H9 (cell line): ENCODE measurements around the gene PRKAG1. TPM values are rescaled to one million over a fixed set of nuclear protein-coding genes. Genes with fewer than 3 reads are reported as not detected.

Experiments used
- DNase-seq: peaks from one replicate; pipeline ENCODE4 v3.0.0-alpha.2; 2017
- H2AFZ ChIP-seq: one replicate; pipeline ENCODE4 v1.6.1; 2013; ENCODE audit warnings: mild to moderate bottlenecking, low read length, control low read depth, moderate library complexity
- H2AK5ac ChIP-seq: 2 replicates; pipeline ENCODE4 v1.6.1; 2013; ENCODE audit warnings: low read length, control low read depth, mixed read lengths; ENCODE audit not compliant: insufficient read length
- H2BK120ac ChIP-seq: one replicate; pipeline ENCODE4 v1.6.1; 2013; ENCODE audit warnings: low read depth, mild to moderate bottlenecking, low read length, control low read depth, inconsistent platforms; ENCODE audit not compliant: poor library complexity, severe bottlenecking
- H2BK12ac ChIP-seq: 2 replicates; pipeline ENCODE4 v1.6.1; 2013; ENCODE audit warnings: low read length, control low read depth, mixed read lengths, low read depth; ENCODE audit not compliant: insufficient read length
- H2BK15ac ChIP-seq: 2 replicates; pipeline ENCODE4 v1.6.1; 2013; ENCODE audit warnings: low read depth, low read length, control low read depth
- H2BK20ac ChIP-seq: one replicate; pipeline ENCODE4 v1.6.1; 2013; ENCODE audit warnings: low read depth, mild to moderate bottlenecking, low read length, control low read depth, inconsistent platforms; ENCODE audit not compliant: poor library complexity, severe bottlenecking
- H2BK5ac ChIP-seq: 2 replicates; pipeline ENCODE4 v1.6.1; 2013; ENCODE audit warnings: low read length, control low read depth, mixed read lengths; ENCODE audit not compliant: insufficient read length
- H3K14ac ChIP-seq: 2 replicates; pipeline ENCODE4 v1.6.1; 2013; ENCODE audit warnings: low read length, control low read depth; ENCODE audit not compliant: insufficient read depth
- H3K18ac ChIP-seq: 2 replicates; pipeline ENCODE4 v1.6.1; 2013; ENCODE audit warnings: low read depth, mild to moderate bottlenecking, mixed read lengths, low read length, control low read depth; ENCODE audit not compliant: insufficient read length
- H3K23ac ChIP-seq: 2 replicates; pipeline ENCODE4 v1.6.1; 2013; ENCODE audit warnings: low read length, control low read depth, mixed read lengths, low read depth; ENCODE audit not compliant: insufficient read length
- H3K23me2 ChIP-seq: 2 replicates; pipeline ENCODE4 v1.6.1; 2013; ENCODE audit warnings: low read depth, mild to moderate bottlenecking, mixed read lengths, low read length, control low read depth; ENCODE audit not compliant: insufficient read length, poor library complexity, severe bottlenecking
- H3K27ac ChIP-seq: 2 replicates; pipeline ENCODE4 v1.5.1; 2013; ENCODE audit warnings: low read length, control low read depth, mixed read lengths, low read depth; ENCODE audit not compliant: insufficient read length
- H3K27me3 ChIP-seq: 2 replicates; pipeline ENCODE4 v1.6.1; 2013; ENCODE audit warnings: low read length, control low read depth, inconsistent platforms; ENCODE audit not compliant: insufficient read depth
- H3K4ac ChIP-seq: 2 replicates; pipeline ENCODE4 v1.6.1; 2013; ENCODE audit warnings: low read depth, mild to moderate bottlenecking, control low read depth, inconsistent platforms, low read length, moderate library complexity
- H3K4me1 ChIP-seq: 2 replicates; pipeline ENCODE4 v1.6.1; 2013; ENCODE audit warnings: low read length, control low read depth, inconsistent platforms; ENCODE audit not compliant: insufficient read depth
- H3K4me2 ChIP-seq: 2 replicates; pipeline ENCODE4 v1.6.1; 2013; ENCODE audit warnings: low read length, control low read depth, mixed read lengths; ENCODE audit not compliant: insufficient read length, insufficient read depth
- H3K56ac ChIP-seq: 2 replicates; pipeline ENCODE4 v1.6.1; 2013; ENCODE audit warnings: low read depth, mild to moderate bottlenecking, mixed read lengths, low read length, control low read depth; ENCODE audit not compliant: insufficient read length
- H3K79me1 ChIP-seq: 2 replicates; pipeline ENCODE4 v1.6.1; 2013; ENCODE audit warnings: low read depth, mild to moderate bottlenecking, moderate library complexity, low read length, control low read depth, inconsistent platforms; ENCODE audit not compliant: insufficient read depth, poor library complexity, severe bottlenecking
- H3K79me2 ChIP-seq: 2 replicates; pipeline ENCODE4 v1.6.1; 2013; ENCODE audit warnings: low read length, control low read depth, inconsistent platforms; ENCODE audit not compliant: insufficient read depth
- H3K9ac ChIP-seq: 2 replicates; pipeline ENCODE4 v1.6.1; 2013; ENCODE audit warnings: low read length, control low read depth, mixed read lengths; ENCODE audit not compliant: insufficient read length; ENCODE audit errors: extremely low read depth
- H3K9me3 ChIP-seq: one replicate; pipeline ENCODE4 v1.6.1; 2013; ENCODE audit warnings: low read depth, low read length, inconsistent platforms; ENCODE audit not compliant: control insufficient read depth
- H3T11ph ChIP-seq: one replicate; pipeline ENCODE4 v1.6.1; 2013; ENCODE audit warnings: mild to moderate bottlenecking, low read length, control low read depth, inconsistent platforms
- H4K20me1 ChIP-seq: one replicate; pipeline ENCODE4 v1.6.1; 2013; ENCODE audit not compliant: control insufficient read depth, insufficient read length, insufficient read depth
- H4K5ac ChIP-seq: 2 replicates; pipeline ENCODE4 v1.6.1; 2013; ENCODE audit warnings: low read depth, mild to moderate bottlenecking, mixed read lengths, low read length, control low read depth; ENCODE audit not compliant: insufficient read length
- H4K8ac ChIP-seq: replicated peaks from 2 replicates; pipeline ENCODE4 v1.6.1; 2013; ENCODE audit warnings: low read length, control low read depth, mixed read lengths, low read depth; ENCODE audit not compliant: insufficient read length
- H4K91ac ChIP-seq: 2 replicates; pipeline ENCODE4 v1.6.1; 2013; ENCODE audit warnings: low read depth, mild to moderate bottlenecking, moderate library complexity, mixed read lengths, low read length, control low read depth; ENCODE audit not compliant: insufficient read length
- H3K27ac Mint-ChIP-seq, 3 experiments: 2 replicates in 2 of 3; 3 replicates in 1 of 3; pipeline ENCODE4 v1.8.0; 2020 to 2021; ENCODE audit warnings: mixed read lengths in 3 of 3, mild to moderate bottlenecking in 1 of 3, moderate library complexity in 1 of 3
- H3K27me3 Mint-ChIP-seq: 2 replicates; pipeline ENCODE4 v1.8.0; 2021; ENCODE audit warnings: low read depth, mild to moderate bottlenecking, moderate library complexity, mixed read lengths
- H3K36me3 Mint-ChIP-seq, 3 experiments: 2 replicates in 2 of 3; 3 replicates in 1 of 3; pipeline ENCODE4 v1.8.0; 2020 to 2021; ENCODE audit warnings: low read depth in 3 of 3, mixed read lengths in 3 of 3; ENCODE audit not compliant: insufficient read depth in 1 of 3
- H3K4me1 Mint-ChIP-seq, 2 experiments: 2 replicates each; pipeline ENCODE4 v1.8.0; 2020; ENCODE audit warnings: mixed read lengths in 2 of 2
- H3K4me3 Mint-ChIP-seq, 2 experiments: 2 replicates in 1 of 2; 3 replicates in 1 of 2; pipeline ENCODE4 v1.8.0; 2020 to 2021; ENCODE audit warnings: mild to moderate bottlenecking in 2 of 2, mixed read lengths in 2 of 2, moderate library complexity in 1 of 2
- H3K9me3 Mint-ChIP-seq, 2 experiments: 2 replicates in 1 of 2; 3 replicates in 1 of 2; pipeline ENCODE4 v1.8.0; 2020; ENCODE audit warnings: mild to moderate bottlenecking in 2 of 2, mixed read lengths in 2 of 2, moderate library complexity in 1 of 2
- WGBS: extraction: QIAGEN DNeasy Blood & Tissue Kit; methylation state at CpG from one replicate; pipeline ENCODE4 v1.1.7; 2013; ENCODE audit warnings: missing lambda C conversion rate, low lambda C conversion rate, mixed read lengths; ENCODE audit not compliant: insufficient read length; ENCODE audit errors: extremely low coverage; 5-methylcytosine and 5-hydroxymethylcytosine counted together
- total RNA-seq: library from RNA; stranded (reverse); gene quantifications from 2 replicates; pipeline ENCODE4 v1.2.1, GENCODE V29; 2021
- TF ChIP-seq, protein P1 (sequence below): fragments of 200-600 bp; sonication (generic); conservative IDR thresholded peaks from 3 replicates; pipeline ENCODE4 v1.8.0; 2021; ENCODE audit warnings: antibody characterized with exemption, mild to moderate bottlenecking

The PRKAG1 gene
- total RNA-seq, 1 experiment from 2014 or later: 34.8 TPM

DNA sequence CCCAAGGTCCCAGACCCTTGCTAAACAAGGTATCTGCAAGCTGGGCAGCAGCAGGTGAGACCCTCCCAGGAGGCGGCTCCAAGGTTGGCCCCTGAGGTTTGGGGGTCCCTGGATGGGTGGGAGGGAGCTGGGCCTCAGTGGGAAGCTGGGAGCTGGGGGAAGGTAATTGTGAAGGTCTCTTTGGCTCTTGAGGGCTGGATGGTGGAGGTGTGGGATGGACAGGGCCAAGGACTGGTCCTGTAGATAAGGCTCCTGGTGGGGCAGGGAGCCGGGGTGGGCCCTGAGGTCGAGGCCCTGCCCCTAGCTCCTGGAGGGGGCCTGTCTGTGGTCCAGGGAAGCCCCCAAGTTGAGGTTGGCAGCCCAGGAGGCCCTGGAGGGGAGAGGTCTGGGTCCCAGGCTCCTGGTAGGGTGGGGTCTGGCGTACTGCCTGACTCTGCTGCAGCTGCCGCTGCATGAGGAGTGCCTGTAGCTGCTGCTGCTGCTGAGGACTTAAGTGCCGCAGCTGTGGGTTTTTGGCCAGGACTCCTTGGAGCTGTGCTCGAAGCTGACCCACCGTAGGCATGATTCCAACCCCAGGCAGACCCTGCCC is 13.1 kb upstream of the PRKAG1 start:
- no peak overlapping the region for H3K4me3 Mint-ChIP-seq
- Histone ChIP-seq H3K23ac (no peak overlapping the region), H3K9ac (no peak overlapping the region), H4K5ac (no peak overlapping the region), H4K8ac (no peak overlapping the region), H3K79me1 (no peaks in the 10 kb centered on the region), H3K9me3 (no peaks in the 10 kb centered on the region), H3K56ac (no peak overlapping the region), H2BK20ac (no peak overlapping the region), H3K18ac (no peak overlapping the region), H2BK12ac (no peak overlapping the region), H2BK15ac (no peak overlapping the region), H3K27me3 (no peaks in the 10 kb centered on the region), H2AK5ac (no peak overlapping the region), H2BK120ac (no peak overlapping the region), H3K4me2 (no peak overlapping the region), H3K79me2 (no peaks in the 10 kb centered on the region), H3K4me1 (no peaks in the 10 kb centered on the region), H3K27ac (no peak overlapping the region), H4K20me1 (no peaks in the 10 kb centered on the region), H3K14ac (no peak overlapping the region), H2BK5ac (no peak overlapping the region), H2AFZ (no peak overlapping the region), H3K4ac (no peak overlapping the region), H3T11ph (no peak overlapping the region), H4K91ac (no peak overlapping the region), H3K23me2 (no peaks in the 10 kb centered on the region)
- peaks cover 35 to 92% (median 87%) of the 10 kb centered on the region in 3 experiments; a peak in 6 of 7 replicates for H3K36me3 Mint-ChIP-seq
- no peaks in the 10 kb centered on the region for H3K27me3 Mint-ChIP-seq
- no CpG with 5 or more reads among the region's 8 CpGs for WGBS
- DNase-seq: no peak
- no peak overlapping the region for H3K27ac Mint-ChIP-seq
- no peaks in the 10 kb centered on the region for H3K9me3 Mint-ChIP-seq
- H3K4me1 Mint-ChIP-seq: no peaks in the 10 kb centered on the region
- TF ChIP-seq, protein P1, sequence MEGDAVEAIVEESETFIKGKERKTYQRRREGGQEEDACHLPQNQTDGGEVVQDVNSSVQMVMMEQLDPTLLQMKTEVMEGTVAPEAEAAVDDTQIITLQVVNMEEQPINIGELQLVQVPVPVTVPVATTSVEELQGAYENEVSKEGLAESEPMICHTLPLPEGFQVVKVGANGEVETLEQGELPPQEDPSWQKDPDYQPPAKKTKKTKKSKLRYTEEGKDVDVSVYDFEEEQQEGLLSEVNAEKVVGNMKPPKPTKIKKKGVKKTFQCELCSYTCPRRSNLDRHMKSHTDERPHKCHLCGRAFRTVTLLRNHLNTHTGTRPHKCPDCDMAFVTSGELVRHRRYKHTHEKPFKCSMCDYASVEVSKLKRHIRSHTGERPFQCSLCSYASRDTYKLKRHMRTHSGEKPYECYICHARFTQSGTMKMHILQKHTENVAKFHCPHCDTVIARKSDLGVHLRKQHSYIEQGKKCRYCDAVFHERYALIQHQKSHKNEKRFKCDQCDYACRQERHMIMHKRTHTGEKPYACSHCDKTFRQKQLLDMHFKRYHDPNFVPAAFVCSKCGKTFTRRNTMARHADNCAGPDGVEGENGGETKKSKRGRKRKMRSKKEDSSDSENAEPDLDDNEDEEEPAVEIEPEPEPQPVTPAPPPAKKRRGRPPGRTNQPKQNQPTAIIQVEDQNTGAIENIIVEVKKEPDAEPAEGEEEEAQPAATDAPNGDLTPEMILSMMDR: no peak
